ENCODE measurements around the gene SLC9A9.

The SLC9A9 gene

GRCh38 chr3:143693506-143693905, 154.8 kb downstream of the SLC9A9 start:
- DNase-seq (ENCODE audit: low read depth) = no peak

- DNase-seq (ENCODE audit: low read depth) = no peak
Measured at GRCh38 chr3:143686638-143687197, 161.6 kb downstream of the SLC9A9 start.

GRCh38 chr3:143685491-143685890, 162.8 kb downstream of the SLC9A9 start:
- DNase-seq (ENCODE audit: low read depth) = no peak

GRCh38 chr3:143677430-143677829, 170.8 kb downstream of the SLC9A9 start:
- DNase-seq (ENCODE audit: low read depth) = no peak

GRCh38 chr3:143676747-143677146, 171.5 kb downstream of the SLC9A9 start:
- DNase-seq (ENCODE audit: low read depth) = no peak

- no peak for DNase-seq (ENCODE audit: low read depth)
Measured at GRCh38 chr3:143676021-143676420, 172.2 kb downstream of the SLC9A9 start.

GRCh38 chr3:143674100-143674968, 173.9 kb downstream of the SLC9A9 start:
- DNase-seq (ENCODE audit: low read depth) = peak; percentile 19

GRCh38 chr3:143672396-143673165, 175.7 kb downstream of the SLC9A9 start:
- no peak for DNase-seq (ENCODE audit: low read depth)

- no peak for DNase-seq (ENCODE audit: low read depth)
Measured at GRCh38 chr3:143671626-143672025, 176.6 kb downstream of the SLC9A9 start.

- no peak for DNase-seq (ENCODE audit: low read depth)
Measured at GRCh38 chr3:143668924-143669790, 179.1 kb downstream of the SLC9A9 start.

- DNase-seq (ENCODE audit: low read depth) = no peak
Measured at GRCh38 chr3:143668385-143668784, 179.9 kb downstream of the SLC9A9 start.

GRCh38 chr3:143661677-143662076, 186.6 kb downstream of the SLC9A9 start:
- DNase-seq (ENCODE audit: low read depth) = no peak

GRCh38 chr3:143658861-143659260, 189.4 kb downstream of the SLC9A9 start:
- no peak for DNase-seq (ENCODE audit: low read depth)

- no peak for DNase-seq (ENCODE audit: low read depth)
Measured at GRCh38 chr3:143658116-143658515, 190.2 kb downstream of the SLC9A9 start.

- no peak for DNase-seq (ENCODE audit: low read depth)
Measured at GRCh38 chr3:143657391-143657790, 190.9 kb downstream of the SLC9A9 start.

- no peak for DNase-seq (ENCODE audit: low read depth)
Measured at GRCh38 chr3:143654906-143655305, 193.4 kb downstream of the SLC9A9 start.

- DNase-seq (ENCODE audit: low read depth) = no peak
Measured at GRCh38 chr3:143653935-143654334, 194.3 kb downstream of the SLC9A9 start.

GRCh38 chr3:143653493-143653892, 194.8 kb downstream of the SLC9A9 start:
- DNase-seq (ENCODE audit: low read depth) = no peak

- no peak for DNase-seq (ENCODE audit: low read depth)
Measured at GRCh38 chr3:143652118-143652517, 196.2 kb downstream of the SLC9A9 start.

GRCh38 chr3:143650827-143651226, 197.4 kb downstream of the SLC9A9 start:
- DNase-seq (ENCODE audit: low read depth) = no peak

GRCh38 chr3:143650120-143650519, 198.1 kb downstream of the SLC9A9 start:
- no peak for DNase-seq (ENCODE audit: low read depth)

GRCh38 chr3:143648708-143649107, 199.6 kb downstream of the SLC9A9 start:
- no peak for DNase-seq (ENCODE audit: low read depth)

All from GM04503 (cell line).